ENCODE measurements around the gene TYMS.

The TYMS gene

DNA sequence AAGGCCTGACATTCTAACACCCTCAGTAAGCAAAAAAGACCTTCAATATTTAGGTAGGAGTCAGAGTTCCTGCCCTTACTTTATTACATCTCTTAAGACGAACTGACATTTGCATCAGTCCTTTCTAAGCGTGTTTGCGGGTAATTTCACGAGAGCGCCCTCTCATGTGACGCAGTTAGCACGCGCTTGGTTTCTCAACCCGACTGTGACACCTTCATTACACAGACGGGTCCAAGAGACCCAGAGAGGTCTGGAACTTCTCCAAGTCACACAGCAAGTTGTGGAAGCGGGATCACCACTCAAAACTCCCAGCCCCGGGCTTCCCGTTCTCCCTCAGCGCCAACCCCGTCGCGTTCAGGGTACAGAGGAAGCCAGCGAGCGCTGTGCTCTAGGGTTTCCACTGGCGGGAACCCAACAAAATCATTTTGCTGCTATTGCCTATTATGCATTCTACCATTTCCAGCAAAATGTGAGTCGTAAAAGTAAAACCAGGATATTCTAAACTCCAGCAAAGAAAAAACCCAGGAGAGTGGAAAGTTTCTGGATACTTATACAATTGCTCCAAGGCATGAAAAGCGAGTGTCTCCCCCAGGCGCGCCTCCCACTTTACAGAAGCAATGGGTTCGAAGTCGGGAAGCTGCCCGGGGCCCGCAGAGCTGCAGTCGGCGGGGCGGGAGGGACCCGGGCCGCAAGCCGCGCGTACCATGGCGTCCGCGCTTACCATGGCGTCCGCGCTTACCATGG lies 54.4 kb downstream of the TYMS start:
- TF ChIP-seq, protein P1, sequence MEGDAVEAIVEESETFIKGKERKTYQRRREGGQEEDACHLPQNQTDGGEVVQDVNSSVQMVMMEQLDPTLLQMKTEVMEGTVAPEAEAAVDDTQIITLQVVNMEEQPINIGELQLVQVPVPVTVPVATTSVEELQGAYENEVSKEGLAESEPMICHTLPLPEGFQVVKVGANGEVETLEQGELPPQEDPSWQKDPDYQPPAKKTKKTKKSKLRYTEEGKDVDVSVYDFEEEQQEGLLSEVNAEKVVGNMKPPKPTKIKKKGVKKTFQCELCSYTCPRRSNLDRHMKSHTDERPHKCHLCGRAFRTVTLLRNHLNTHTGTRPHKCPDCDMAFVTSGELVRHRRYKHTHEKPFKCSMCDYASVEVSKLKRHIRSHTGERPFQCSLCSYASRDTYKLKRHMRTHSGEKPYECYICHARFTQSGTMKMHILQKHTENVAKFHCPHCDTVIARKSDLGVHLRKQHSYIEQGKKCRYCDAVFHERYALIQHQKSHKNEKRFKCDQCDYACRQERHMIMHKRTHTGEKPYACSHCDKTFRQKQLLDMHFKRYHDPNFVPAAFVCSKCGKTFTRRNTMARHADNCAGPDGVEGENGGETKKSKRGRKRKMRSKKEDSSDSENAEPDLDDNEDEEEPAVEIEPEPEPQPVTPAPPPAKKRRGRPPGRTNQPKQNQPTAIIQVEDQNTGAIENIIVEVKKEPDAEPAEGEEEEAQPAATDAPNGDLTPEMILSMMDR (IDR thresholded peaks at IDR 0.05; ENCODE audit: control insufficient read depth, extremely low read depth, insufficient read depth), result peak; percentile 48
- peak overlapping the region; percentile 97 for H3K4me3 ChIP-seq (ENCODE audit: low read depth, low read length)
- DNase-seq (ENCODE audit: low read depth), result peak; percentile 76

DNA sequence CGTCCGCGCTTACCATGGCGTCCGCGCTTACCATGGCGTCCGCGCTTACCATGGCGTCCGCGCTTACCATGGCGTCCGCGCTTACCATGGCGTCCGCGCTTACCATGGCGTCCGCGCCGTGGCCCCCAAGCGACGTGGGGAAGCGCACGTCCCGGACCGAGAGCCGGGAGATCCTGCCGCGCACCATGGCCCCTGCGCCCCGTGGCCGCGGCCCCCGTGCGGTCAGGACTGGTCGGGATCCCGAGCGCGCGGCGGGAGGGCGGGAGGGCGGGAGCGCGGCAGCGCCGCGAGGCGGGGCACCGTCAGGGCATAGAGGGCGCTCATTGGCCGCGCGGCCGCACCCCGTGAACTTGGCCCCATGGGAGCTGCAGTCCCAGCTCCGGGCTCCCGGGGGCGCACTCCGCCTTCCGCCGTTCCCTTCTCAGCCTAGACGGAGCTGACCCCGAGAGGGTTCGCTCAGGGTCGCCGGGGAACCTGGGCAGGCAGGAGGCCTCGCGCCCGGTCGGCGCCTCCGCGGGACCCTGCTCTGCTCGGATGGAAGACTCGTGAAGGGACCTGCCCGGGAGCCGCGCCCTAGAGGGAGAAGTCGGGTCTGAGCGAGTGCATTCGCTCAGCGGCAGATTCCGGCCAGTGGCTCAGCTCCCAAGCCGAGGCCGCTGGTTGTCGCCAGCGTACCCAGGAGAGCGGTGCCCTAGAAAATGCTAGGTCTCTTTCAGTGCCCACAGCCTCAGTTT lies 55.1 kb downstream of the TYMS start, which contains the start of gene ENOSF1:
TSS of gene ENOSF1 (minus strand) at position 230 of the 734 bp plus-strand sequence. CDS start at position 187, 43 bp downstream.
- TF ChIP-seq, protein P1 (IDR thresholded peaks at IDR 0.05; ENCODE audit: control insufficient read depth, extremely low read depth, insufficient read depth), result peak; percentile 84
- peak within 1 kb of the TSS; percentile 97 for H3K4me3 ChIP-seq (ENCODE audit: low read depth, low read length)
- peak; percentile 36 for DNase-seq (ENCODE audit: low read depth)

DNA sequence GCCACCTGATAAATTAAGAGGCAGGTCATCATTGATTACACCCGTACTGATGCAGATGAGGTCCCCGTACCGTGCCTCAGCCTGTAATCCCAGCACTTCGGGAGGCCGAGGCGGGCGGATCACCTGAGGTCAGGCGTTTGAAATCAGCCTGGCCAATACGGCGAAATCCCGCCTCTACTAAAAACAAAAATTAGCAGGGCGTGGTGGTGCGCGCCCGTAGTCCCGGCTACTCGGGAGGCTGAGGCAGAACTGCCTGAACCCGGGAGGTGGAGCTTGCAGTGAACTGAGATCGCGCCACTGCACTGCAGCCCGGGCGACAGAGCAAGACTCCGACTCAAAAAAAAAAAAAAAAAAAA lies 55.7 kb downstream of the TYMS start:
- TF ChIP-seq, protein P1 (IDR thresholded peaks at IDR 0.05; ENCODE audit: control insufficient read depth, extremely low read depth, insufficient read depth), result no peak
- peak overlapping the region; percentile 97 for H3K4me3 ChIP-seq (ENCODE audit: low read depth, low read length)

DNA sequence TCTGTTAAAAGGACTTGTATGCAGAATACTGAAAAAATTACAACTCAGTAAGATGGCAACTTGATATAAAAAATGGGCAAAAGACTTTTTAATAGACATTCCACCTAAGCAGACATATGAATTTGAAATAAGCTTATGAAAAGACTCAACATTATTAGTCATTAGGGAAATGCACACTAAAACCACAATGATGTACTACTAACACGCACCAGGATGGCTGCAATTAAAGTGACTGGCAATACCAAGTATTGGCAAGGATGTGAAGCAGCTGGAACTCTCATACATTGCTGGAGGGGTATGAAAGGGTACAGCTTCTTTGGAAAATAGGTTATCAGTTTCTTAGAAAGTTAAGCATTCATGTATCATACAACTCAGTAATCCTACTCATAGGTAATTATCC lies 58.2 kb downstream of the TYMS start:
- TF ChIP-seq, protein P1 (IDR thresholded peaks at IDR 0.05; ENCODE audit: control insufficient read depth, extremely low read depth, insufficient read depth), result no peak
- H3K4me3 ChIP-seq (ENCODE audit: low read depth, low read length), result no peak overlapping the region
- no peak for DNase-seq (ENCODE audit: low read depth)

More for the DNA sequence above, 55.7 kb downstream of the TYMS start:
- no peak for DNase-seq (ENCODE audit: low read depth)

DNA sequence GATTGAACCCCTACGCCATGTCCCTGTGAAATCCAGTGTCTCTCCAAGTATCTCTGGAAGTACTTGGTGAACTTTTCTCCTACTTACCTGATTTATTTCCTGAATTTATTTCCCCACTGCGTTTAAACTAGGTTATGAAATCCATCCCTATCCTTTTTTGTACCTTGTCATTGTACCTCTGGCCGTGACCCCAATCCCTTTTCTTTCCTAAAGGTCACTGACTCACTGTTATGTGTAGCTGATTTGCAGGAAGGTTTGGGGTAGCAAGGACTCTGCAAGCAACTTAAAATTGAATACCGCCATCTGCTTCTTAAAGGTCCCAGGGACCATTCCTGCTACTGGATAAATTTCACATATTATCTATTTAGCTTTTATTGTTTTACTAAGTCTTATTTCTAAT lies 59.5 kb downstream of the TYMS start:
- no peak for DNase-seq (ENCODE audit: low read depth)

More for the DNA sequence above, 59.5 kb downstream of the TYMS start:
- TF ChIP-seq, protein P1 (IDR thresholded peaks at IDR 0.05; ENCODE audit: control insufficient read depth, extremely low read depth, insufficient read depth), result no peak
- H3K4me3 ChIP-seq (ENCODE audit: low read depth, low read length), result no peak overlapping the region

Data from LNCaP clone FGC (cell line).